Measurements from ENCODE around the gene LRRIQ1. TPM values are rescaled to one million over a fixed set of nuclear protein-coding genes. Genes with fewer than 3 reads are reported as not detected.

Gene LRRIQ1
- total and polyA plus RNA-seq, 2 of the 4 experiments (the other 2 are of a cell fraction) = under 0.01 to 0.05 TPM

GRCh38 chr12:85005615-85006014 is 30.5 kb upstream of the LRRIQ1 start:
- H2BK15ac ChIP-seq (ENCODE audit: low read depth, low read length) = no peak overlapping the region
- DNase-seq = no peak
- H2BK5ac ChIP-seq (ENCODE audit: low read depth, low read length, poor library complexity, severe bottlenecking) = no peak overlapping the region
- H2BK20ac ChIP-seq (ENCODE audit: low read depth, low read length) = no peak overlapping the region
- no peak overlapping the region for H3K9ac ChIP-seq (ENCODE audit: low read depth, low read length)
- ATAC-seq (ENCODE audit: low read depth) = no peak
- ChIA-PET POLR2A (ENCODE audit: unreplicated experiment) (no interaction called here), CTCF (no interaction called here)
- no peak overlapping the region for H3K4me3 ChIP-seq (ENCODE audit: insufficient read depth, low read depth, low read length)
- dilution Hi-C loops (cut with HindIII; ENCODE audit: low sequenced_read_pairs, unreplicated experiment) (no loop called here), intact Hi-C loops (cut with micrococcal nuclease) (no loop called here), in situ Hi-C loops (cut with MboI; ENCODE audit: low sequenced_read_pairs) (no loop called here)
- H3K18ac ChIP-seq (ENCODE audit: low read depth, low read length) = no peak overlapping the region
- no peaks in the 10 kb centered on the region for H4K20me1 ChIP-seq (ENCODE audit: insufficient read depth, low read length)
- no CpG with 5 or more reads among the region's 1 CpG for WGBS, 2 experiments (ENCODE audit: extremely low coverage in 2 of 2, insufficient read length in 1 of 2)
- no peak overlapping the region for H4K8ac ChIP-seq (ENCODE audit: low read depth in 2 of 2, low read length in 2 of 2)
- no peak for TF ChIP-seq RFX5 (IDR thresholded peaks at IDR 0.05; ENCODE audit: low read depth, low read length)
- no peak for TF ChIP-seq MAFK (IDR thresholded peaks at IDR 0.05; ENCODE audit: low read depth, low read length)
- TF ChIP-seq FOS (IDR thresholded peaks at IDR 0.05; ENCODE audit: low read depth, low read length) = no peak
- no peak for TF ChIP-seq SMC3 (IDR thresholded peaks at IDR 0.05; ENCODE audit: low read depth, low read length)
- no peak for TF ChIP-seq NFE2L2 (IDR thresholded peaks at IDR 0.05; ENCODE audit: low read depth, low read length)
- no peak for TF ChIP-seq CHD1 (IDR thresholded peaks at IDR 0.05; ENCODE audit: low read depth, low read length)
- no peak for TF ChIP-seq POLR2A (IDR thresholded peaks at IDR 0.05; ENCODE audit: low read depth, low read length)
- TF ChIP-seq BHLHE40 (IDR thresholded peaks at IDR 0.05; ENCODE audit: low read depth, low read length) = no peak
- TF ChIP-seq USF2 (IDR thresholded peaks at IDR 0.05; ENCODE audit: low read depth, low read length) = no peak
- H2BK120ac ChIP-seq (ENCODE audit: low read depth, low read length) = no peak overlapping the region
- H4K5ac ChIP-seq (ENCODE audit: low read depth, low read length) = no peak overlapping the region
- H3K27ac ChIP-seq (ENCODE audit: insufficient read depth, low read length) = no peak overlapping the region
- H3K4me2 ChIP-seq (ENCODE audit: low read depth, low read length) = no peak overlapping the region
- no peaks in the 10 kb centered on the region for H3K27me3 ChIP-seq (ENCODE audit: control insufficient read depth, insufficient read depth, low read length)
- no TSS peak for BruUV-seq (replicated peaks)
- no peak overlapping the region for H2AK5ac ChIP-seq (ENCODE audit: low read depth, low read length)
- no peak overlapping the region for H4K91ac ChIP-seq (ENCODE audit: insufficient read depth, low read depth, low read length)
- H3K23ac ChIP-seq (ENCODE audit: low read depth, low read length) = no peak overlapping the region
- peaks cover 2% of the 10 kb centered on the region; the same call in 1 of the 2 replicates for H3K4me1 ChIP-seq (ENCODE audit: control insufficient read depth, insufficient read depth, low read length)
- no peaks in the 10 kb centered on the region for H3K79me1 ChIP-seq (ENCODE audit: low read depth in 1 of 2, low read length in 2 of 2)
- no peak overlapping the region for H3K56ac ChIP-seq (ENCODE audit: extremely low read depth, insufficient read depth, low read length)
- no peak overlapping the region for H2AK9ac ChIP-seq (replicated peaks; ENCODE audit: low read depth, low read length, poor library complexity)
- no peaks in the 10 kb centered on the region for H3K9me1 ChIP-seq (ENCODE audit: insufficient read depth, low read length)
- H3K14ac ChIP-seq (replicated peaks; ENCODE audit: low read depth, low read length) = no peak overlapping the region
- H3K4ac ChIP-seq (ENCODE audit: low read depth, low read length) = no peak overlapping the region
- H2AFZ ChIP-seq (replicated peaks; ENCODE audit: low read length, poor library complexity) = no peak overlapping the region
- H3K9me3 ChIP-seq (ENCODE audit: control insufficient read depth, insufficient read depth, low read length) = no peaks in the 10 kb centered on the region
- H3K36me3 ChIP-seq (ENCODE audit: control insufficient read depth, insufficient read depth, low read length) = no peaks in the 10 kb centered on the region
